ENCODE data around the gene CDK14. TPM values are rescaled to one million over a fixed set of nuclear protein-coding genes. Genes with fewer than 3 reads are reported as not detected.

CDK14 gene
- total RNA-seq, 2 experiments from 2014 or later: not detected

GRCh38 chr7:90709501-90710465 is 113.7 kb downstream of the CDK14 start:
- Mint-ChIP-seq H3K9me3 (no peaks in the 10 kb centered on the region), H3K4me3 (no peak overlapping the region), H3K27ac (no peak overlapping the region), H3K27me3 (no peaks in the 10 kb centered on the region), H3K4me1 (no peaks in the 10 kb centered on the region), H3K36me3 (ENCODE audit: low read depth) (no peaks in the 10 kb centered on the region)
- POLR2A ChIA-PET: no interaction called here
- CTCF ChIA-PET: no interaction called here
- no peak for DNase-seq

GRCh38 chr7:90710466-90710850 is 114.3 kb downstream of the CDK14 start:
- ChIA-PET CTCF (no interaction called here), POLR2A (no interaction called here)
- Mint-ChIP-seq H3K9me3 (no peaks in the 10 kb centered on the region), H3K4me3 (no peak overlapping the region), H3K27ac (no peak overlapping the region), H3K27me3 (no peaks in the 10 kb centered on the region), H3K4me1 (no peaks in the 10 kb centered on the region), H3K36me3 (ENCODE audit: low read depth) (no peaks in the 10 kb centered on the region)
- no peak for DNase-seq

GRCh38 chr7:90713628-90714027 is 117.5 kb downstream of the CDK14 start:
- H3K4me1 Mint-ChIP-seq: no peaks in the 10 kb centered on the region
- H3K36me3 Mint-ChIP-seq (ENCODE audit: low read depth): no peaks in the 10 kb centered on the region
- H3K9me3 Mint-ChIP-seq: no peaks in the 10 kb centered on the region
- H3K4me3 Mint-ChIP-seq: no peak overlapping the region
- POLR2A ChIA-PET: no interaction called here
- H3K27me3 Mint-ChIP-seq: no peaks in the 10 kb centered on the region
- no peak for DNase-seq
- no peak overlapping the region for H3K27ac Mint-ChIP-seq
- CTCF ChIA-PET: no interaction called here

GRCh38 chr7:90715067-90715466 is 118.9 kb downstream of the CDK14 start:
- CTCF ChIA-PET: interaction anchor here (0.7 kb wide), 1 partner anchor 1388 kb away, joined by 3 read pairs; no protein-coding TSS in a partner anchor
- Mint-ChIP-seq H3K27me3 (no peaks in the 10 kb centered on the region), H3K4me3 (no peak overlapping the region), H3K4me1 (no peaks in the 10 kb centered on the region), H3K9me3 (no peaks in the 10 kb centered on the region), H3K36me3 (ENCODE audit: low read depth) (no peaks in the 10 kb centered on the region), H3K27ac (no peak overlapping the region)
- POLR2A ChIA-PET: no interaction called here
- DNase-seq: no peak

GRCh38 chr7:90717296-90718060 is 121.4 kb downstream of the CDK14 start:
- H3K27me3 Mint-ChIP-seq: no peaks in the 10 kb centered on the region
- DNase-seq: no peak
- H3K27ac Mint-ChIP-seq: no peak overlapping the region
- POLR2A ChIA-PET: no interaction called here
- CTCF ChIA-PET: no interaction called here
- no peaks in the 10 kb centered on the region for H3K9me3 Mint-ChIP-seq
- no peaks in the 10 kb centered on the region for H3K36me3 Mint-ChIP-seq (ENCODE audit: low read depth)
- H3K4me3 Mint-ChIP-seq: no peak overlapping the region
- no peaks in the 10 kb centered on the region for H3K4me1 Mint-ChIP-seq

GRCh38 chr7:90719155-90719554 is 123.0 kb downstream of the CDK14 start:
- Mint-ChIP-seq H3K4me1 (no peaks in the 10 kb centered on the region), H3K27ac (no peak overlapping the region), H3K36me3 (ENCODE audit: low read depth) (no peaks in the 10 kb centered on the region), H3K4me3 (no peak overlapping the region), H3K9me3 (no peaks in the 10 kb centered on the region), H3K27me3 (no peaks in the 10 kb centered on the region)
- no peak for DNase-seq
- ChIA-PET CTCF (no interaction called here), POLR2A (no interaction called here)

- Mint-ChIP-seq H3K27me3 (no peaks in the 10 kb centered on the region), H3K4me1 (no peaks in the 10 kb centered on the region), H3K27ac (no peak overlapping the region), H3K9me3 (no peaks in the 10 kb centered on the region), H3K4me3 (no peak overlapping the region), H3K36me3 (ENCODE audit: low read depth) (no peaks in the 10 kb centered on the region)
- no peak for DNase-seq
- ChIA-PET CTCF (no interaction called here), POLR2A (no interaction called here)
Observed at GRCh38 chr7:90720984-90721760, 125.1 kb downstream of the CDK14 start.

- no peaks in the 10 kb centered on the region for H3K27me3 Mint-ChIP-seq
- H3K27ac Mint-ChIP-seq: no peak overlapping the region
- CTCF ChIA-PET: no interaction called here
- POLR2A ChIA-PET: no interaction called here
- no peak for DNase-seq
- no peaks in the 10 kb centered on the region for H3K4me1 Mint-ChIP-seq
- no peaks in the 10 kb centered on the region for H3K36me3 Mint-ChIP-seq (ENCODE audit: low read depth)
- H3K4me3 Mint-ChIP-seq: no peak overlapping the region
- no peaks in the 10 kb centered on the region for H3K9me3 Mint-ChIP-seq
Observed at GRCh38 chr7:90721869-90722431, 125.8 kb downstream of the CDK14 start.

GRCh38 chr7:90723233-90723632 is 127.1 kb downstream of the CDK14 start:
- H3K27ac Mint-ChIP-seq: no peak overlapping the region
- DNase-seq: no peak
- H3K4me3 Mint-ChIP-seq: no peak overlapping the region
- no peaks in the 10 kb centered on the region for H3K36me3 Mint-ChIP-seq (ENCODE audit: low read depth)
- H3K9me3 Mint-ChIP-seq: no peaks in the 10 kb centered on the region
- no peaks in the 10 kb centered on the region for H3K4me1 Mint-ChIP-seq
- ChIA-PET POLR2A (no interaction called here), CTCF (no interaction called here)
- H3K27me3 Mint-ChIP-seq: no peaks in the 10 kb centered on the region

GRCh38 chr7:90723866-90724265 is 127.7 kb downstream of the CDK14 start:
- CTCF ChIA-PET: no interaction called here
- Mint-ChIP-seq H3K9me3 (no peaks in the 10 kb centered on the region), H3K27me3 (no peaks in the 10 kb centered on the region), H3K27ac (no peak overlapping the region), H3K4me1 (no peaks in the 10 kb centered on the region), H3K36me3 (ENCODE audit: low read depth) (no peaks in the 10 kb centered on the region), H3K4me3 (no peak overlapping the region)
- POLR2A ChIA-PET: no interaction called here
- DNase-seq: no peak

GRCh38 chr7:90726120-90726519 is 130.0 kb downstream of the CDK14 start:
- no peaks in the 10 kb centered on the region for H3K27me3 Mint-ChIP-seq
- ChIA-PET POLR2A (no interaction called here), CTCF (no interaction called here)
- no peak for DNase-seq
- no peak overlapping the region for H3K4me3 Mint-ChIP-seq
- no peaks in the 10 kb centered on the region for H3K4me1 Mint-ChIP-seq
- no peaks in the 10 kb centered on the region for H3K36me3 Mint-ChIP-seq (ENCODE audit: low read depth)
- no peak overlapping the region for H3K27ac Mint-ChIP-seq
- H3K9me3 Mint-ChIP-seq: no peaks in the 10 kb centered on the region

- POLR2A ChIA-PET: no interaction called here
- Mint-ChIP-seq H3K27me3 (no peaks in the 10 kb centered on the region), H3K4me1 (no peaks in the 10 kb centered on the region), H3K27ac (no peak overlapping the region), H3K4me3 (no peak overlapping the region), H3K36me3 (ENCODE audit: low read depth) (no peaks in the 10 kb centered on the region), H3K9me3 (no peaks in the 10 kb centered on the region)
- CTCF ChIA-PET: no interaction called here
- no peak for DNase-seq
Observed at GRCh38 chr7:90726623-90727022, 130.5 kb downstream of the CDK14 start.

GRCh38 chr7:90727412-90727811 is 131.3 kb downstream of the CDK14 start:
- H3K4me1 Mint-ChIP-seq: no peaks in the 10 kb centered on the region
- CTCF ChIA-PET: no interaction called here
- no peaks in the 10 kb centered on the region for H3K27me3 Mint-ChIP-seq
- H3K4me3 Mint-ChIP-seq: no peak overlapping the region
- no peaks in the 10 kb centered on the region for H3K9me3 Mint-ChIP-seq
- H3K36me3 Mint-ChIP-seq (ENCODE audit: low read depth): no peaks in the 10 kb centered on the region
- no peak overlapping the region for H3K27ac Mint-ChIP-seq
- no peak for DNase-seq
- POLR2A ChIA-PET: no interaction called here
